ENCODE results near the gene CRYBG2. TPM values are rescaled to one million over a fixed set of nuclear protein-coding genes. Genes with fewer than 3 reads are reported as not detected.
A peak's percentile ranks its signal among the peaks of the same experiment; 100 is the strongest.

The CRYBG2 gene
- polyA plus RNA-seq, 1 donor (not counting 4 experiments of a cell fraction or from before 2014, with no cell fraction given): 7.9 TPM

- peak; percentile 71 for FAIRE-seq
- Histone ChIP-seq H3K79me2 (ENCODE audit: control insufficient read depth, insufficient read depth, low read length) (peaks cover 21% of the 10 kb centered on the region), H3K9ac (ENCODE audit: control insufficient read depth, extremely low read depth, insufficient read depth, low read length) (no peak overlapping the region), H4K20me1 (ENCODE audit: control insufficient read depth, extremely low read depth, insufficient read depth, low read length) (peaks cover 14% of the 10 kb centered on the region), H3K4me1 (ENCODE audit: control insufficient read depth, extremely low read depth, insufficient read depth, low read length) (peaks cover 42% of the 10 kb centered on the region), H3K9me1 (ENCODE audit: control insufficient read depth, extremely low read depth, insufficient read depth, low read length) (peaks cover 3% of the 10 kb centered on the region), H3K27me3 (ENCODE audit: control insufficient read depth, extremely low read depth, insufficient read depth, low read length) (no peaks in the 10 kb centered on the region), H3K36me3 (ENCODE audit: control insufficient read depth in 2 of 2, extremely low read depth in 1 of 2, insufficient read depth in 2 of 2, low read length in 2 of 2) (peaks cover 17 to 27% of the 10 kb centered on the region in 2 experiments), H3K4me3 (ENCODE audit: control insufficient read depth in 2 of 3, extremely low read depth in 1 of 3, insufficient read depth in 2 of 3, low read depth in 1 of 3, low read length in 3 of 3) (peak overlapping the region in 1 of 3 experiments; percentile 35), H3K4me2 (ENCODE audit: control insufficient read depth, extremely low read depth, insufficient read depth, low read depth, low read length) (peak overlapping the region; percentile 41), H2AFZ (ENCODE audit: control insufficient read depth, low read length) (no peak overlapping the region), H3K9me3 (ENCODE audit: control insufficient read depth, low read depth, low read length) (no peaks in the 10 kb centered on the region), H3K27ac (ENCODE audit: control insufficient read depth, insufficient read depth, low read length) (peak overlapping the region; percentile 41)
- TF ChIP-seq, protein P1, sequence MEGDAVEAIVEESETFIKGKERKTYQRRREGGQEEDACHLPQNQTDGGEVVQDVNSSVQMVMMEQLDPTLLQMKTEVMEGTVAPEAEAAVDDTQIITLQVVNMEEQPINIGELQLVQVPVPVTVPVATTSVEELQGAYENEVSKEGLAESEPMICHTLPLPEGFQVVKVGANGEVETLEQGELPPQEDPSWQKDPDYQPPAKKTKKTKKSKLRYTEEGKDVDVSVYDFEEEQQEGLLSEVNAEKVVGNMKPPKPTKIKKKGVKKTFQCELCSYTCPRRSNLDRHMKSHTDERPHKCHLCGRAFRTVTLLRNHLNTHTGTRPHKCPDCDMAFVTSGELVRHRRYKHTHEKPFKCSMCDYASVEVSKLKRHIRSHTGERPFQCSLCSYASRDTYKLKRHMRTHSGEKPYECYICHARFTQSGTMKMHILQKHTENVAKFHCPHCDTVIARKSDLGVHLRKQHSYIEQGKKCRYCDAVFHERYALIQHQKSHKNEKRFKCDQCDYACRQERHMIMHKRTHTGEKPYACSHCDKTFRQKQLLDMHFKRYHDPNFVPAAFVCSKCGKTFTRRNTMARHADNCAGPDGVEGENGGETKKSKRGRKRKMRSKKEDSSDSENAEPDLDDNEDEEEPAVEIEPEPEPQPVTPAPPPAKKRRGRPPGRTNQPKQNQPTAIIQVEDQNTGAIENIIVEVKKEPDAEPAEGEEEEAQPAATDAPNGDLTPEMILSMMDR (optimal IDR thresholded peaks at IDR 0.05 in 1 of 3, IDR thresholded peaks at IDR 0.05 in 1 of 3, conservative IDR thresholded peaks at IDR 0.05 in 1 of 3; ENCODE audit: extremely low read depth in 1 of 3, insufficient read depth in 2 of 3, low read length in 3 of 3): peak in 2 of 3 experiments; percentile 78 to 94
- no peak for TF ChIP-seq EZH2 (IDR thresholded peaks at IDR 0.05; ENCODE audit: low read length)
- DNase-seq (ENCODE audit: low read depth, low spot score): peak; percentile 82
- dilution Hi-C loops (cut with MboI; ENCODE audit: extremely low pct_ligation_motif_present, low sequenced_read_pairs): no loop called here
Observed at GRCh38 chr1:26284597-26285347, 69.2 kb downstream of the CRYBG2 start.

- DNase-seq (ENCODE audit: low read depth, low spot score) (no peak), FAIRE-seq (no peak)
- Histone ChIP-seq H3K4me2 (ENCODE audit: control insufficient read depth, extremely low read depth, insufficient read depth, low read depth, low read length) (peak overlapping the region; percentile 41), H3K79me2 (ENCODE audit: control insufficient read depth, insufficient read depth, low read length) (peaks cover 21% of the 10 kb centered on the region), H3K4me1 (ENCODE audit: control insufficient read depth, extremely low read depth, insufficient read depth, low read length) (peaks cover 48% of the 10 kb centered on the region), H3K9ac (ENCODE audit: control insufficient read depth, extremely low read depth, insufficient read depth, low read length) (no peak overlapping the region), H4K20me1 (ENCODE audit: control insufficient read depth, extremely low read depth, insufficient read depth, low read length) (peaks cover 14% of the 10 kb centered on the region), H3K9me1 (ENCODE audit: control insufficient read depth, extremely low read depth, insufficient read depth, low read length) (peaks cover 3% of the 10 kb centered on the region), H3K36me3 (ENCODE audit: control insufficient read depth in 2 of 2, extremely low read depth in 1 of 2, insufficient read depth in 2 of 2, low read length in 2 of 2) (peaks cover 17 to 27% of the 10 kb centered on the region in 2 experiments), H2AFZ (ENCODE audit: control insufficient read depth, low read length) (no peak overlapping the region), H3K9me3 (ENCODE audit: control insufficient read depth, low read depth, low read length) (no peaks in the 10 kb centered on the region), H3K27me3 (ENCODE audit: control insufficient read depth, extremely low read depth, insufficient read depth, low read length) (no peaks in the 10 kb centered on the region), H3K4me3 (ENCODE audit: control insufficient read depth in 2 of 3, extremely low read depth in 1 of 3, insufficient read depth in 2 of 3, low read depth in 1 of 3, low read length in 3 of 3) (no peak overlapping the region), H3K27ac (ENCODE audit: control insufficient read depth, insufficient read depth, low read length) (peak overlapping the region; percentile 36)
- dilution Hi-C loops (cut with MboI; ENCODE audit: extremely low pct_ligation_motif_present, low sequenced_read_pairs): no loop called here
- TF ChIP-seq, protein P1 (optimal IDR thresholded peaks at IDR 0.05 in 1 of 3, IDR thresholded peaks at IDR 0.05 in 1 of 3, conservative IDR thresholded peaks at IDR 0.05 in 1 of 3; ENCODE audit: extremely low read depth in 1 of 3, insufficient read depth in 2 of 3, low read length in 3 of 3): no peak
- no peak for TF ChIP-seq EZH2 (IDR thresholded peaks at IDR 0.05; ENCODE audit: low read length)
Observed at GRCh38 chr1:26283871-26284596, 69.9 kb downstream of the CRYBG2 start.
